GM18505 (cell line): ENCODE results near the gene POLR2B.
"Not testable (repeated sequence)": the region's sequence is repeated elsewhere in the genome, so short reads cannot be mapped to it uniquely, and the experiment has no call there.

Experiments used
- ATAC-seq: cut with Tn5 transposase; IDR thresholded peaks from one replicate; pipeline ENCODE4 v1.9.1; 2021; ENCODE audit not compliant: unreplicated experiment
- POLR2A ChIP-seq: IDR thresholded peaks from 4 replicates; pipeline ENCODE4 v1.6.1; 2011; ENCODE audit warnings: borderline replicate concordance; ENCODE audit not compliant: insufficient read depth, insufficient read length; ENCODE audit errors: extremely low read depth

Gene POLR2B

GRCh38 chr4:56978750-56979303 is at the start of gene POLR2B:
POLR2B (plus strand) TSS chr4:56978896; CDS start chr4:56978986, 90 bp downstream.
- peak; percentile 43 for ATAC-seq
- peak; percentile 84 for TF ChIP-seq POLR2A

- TF ChIP-seq POLR2A, result no peak
- no peak for ATAC-seq
Observed at GRCh38 chr4:56930638-56931037, 48.1 kb upstream of the POLR2B start.

- no peak for TF ChIP-seq POLR2A
Observed at GRCh38 chr4:56931924-56932323, 46.8 kb upstream of the POLR2B start.

GRCh38 chr4:56937262-56937661 is 41.4 kb upstream of the POLR2B start:
- no peak for ATAC-seq
- no peak for TF ChIP-seq POLR2A

More at GRCh38 chr4:56931924-56932323, 46.8 kb upstream of the POLR2B start:
- no peak for ATAC-seq

DNA sequence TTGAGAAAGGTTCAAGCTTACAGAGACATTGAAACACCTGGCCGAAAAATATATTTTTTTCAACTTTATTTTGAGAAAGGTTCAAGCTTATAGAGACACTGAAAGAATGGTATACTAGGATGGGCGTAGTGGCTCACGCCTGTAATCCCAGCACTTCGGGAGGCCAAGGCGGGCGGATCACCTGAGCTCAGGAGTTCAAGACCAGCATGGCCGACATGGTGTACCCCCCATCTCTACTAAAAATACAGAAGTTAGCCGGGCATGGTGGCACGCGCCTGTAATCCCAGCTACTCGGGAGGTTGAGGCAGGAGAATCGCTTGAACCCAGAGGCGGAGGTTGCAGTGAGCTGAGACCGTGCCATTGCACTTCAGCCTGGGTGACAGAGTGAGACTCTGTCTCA is 38.9 kb upstream of the POLR2B start:
- ATAC-seq, result not testable (repeated sequence)

DNA sequence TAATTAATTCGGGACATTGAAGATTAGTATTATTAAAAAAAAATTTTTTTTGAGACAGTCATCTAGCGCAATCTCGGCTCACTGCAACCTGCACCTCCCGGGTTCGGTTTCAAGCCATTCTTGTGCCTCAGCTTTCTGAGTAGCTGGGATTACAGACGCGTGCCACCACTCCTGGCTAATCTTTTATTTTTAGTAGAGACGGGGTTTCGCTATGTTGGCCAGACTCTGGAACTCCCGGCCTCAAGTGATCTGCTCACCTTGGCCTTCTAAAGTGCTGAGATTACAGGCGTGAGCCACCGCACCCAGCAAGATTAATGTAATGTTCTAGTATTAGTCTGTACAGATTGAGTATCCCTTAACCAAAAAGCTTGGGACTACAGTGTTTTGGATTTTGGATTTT is 38.3 kb upstream of the POLR2B start:
- ATAC-seq, result no peak

GRCh38 chr4:56940971-56941370 is 37.7 kb upstream of the POLR2B start:
- TF ChIP-seq POLR2A, result no peak
- no peak for ATAC-seq

More for the DNA sequence above, 38.3 kb upstream of the POLR2B start:
- no peak for TF ChIP-seq POLR2A

DNA sequence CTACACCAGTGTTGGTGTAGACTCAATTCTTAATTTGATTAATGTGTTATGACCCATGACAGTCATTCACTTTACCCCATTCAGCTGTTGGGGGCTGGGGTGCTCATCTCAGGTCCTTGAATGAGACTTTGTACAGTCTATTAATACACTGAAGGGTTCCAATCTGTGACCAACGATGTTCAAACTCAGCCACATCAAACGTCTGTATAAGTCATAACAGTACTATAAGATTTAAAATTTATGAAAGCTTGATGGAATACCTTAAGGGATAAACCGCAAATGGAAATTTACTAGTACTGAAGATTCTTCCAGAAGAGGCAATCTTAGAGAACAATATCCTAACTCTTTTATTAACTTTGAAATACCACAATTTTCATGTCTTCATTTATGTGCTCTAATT is 37.3 kb upstream of the POLR2B start:
- no peak for ATAC-seq
- no peak for TF ChIP-seq POLR2A

DNA sequence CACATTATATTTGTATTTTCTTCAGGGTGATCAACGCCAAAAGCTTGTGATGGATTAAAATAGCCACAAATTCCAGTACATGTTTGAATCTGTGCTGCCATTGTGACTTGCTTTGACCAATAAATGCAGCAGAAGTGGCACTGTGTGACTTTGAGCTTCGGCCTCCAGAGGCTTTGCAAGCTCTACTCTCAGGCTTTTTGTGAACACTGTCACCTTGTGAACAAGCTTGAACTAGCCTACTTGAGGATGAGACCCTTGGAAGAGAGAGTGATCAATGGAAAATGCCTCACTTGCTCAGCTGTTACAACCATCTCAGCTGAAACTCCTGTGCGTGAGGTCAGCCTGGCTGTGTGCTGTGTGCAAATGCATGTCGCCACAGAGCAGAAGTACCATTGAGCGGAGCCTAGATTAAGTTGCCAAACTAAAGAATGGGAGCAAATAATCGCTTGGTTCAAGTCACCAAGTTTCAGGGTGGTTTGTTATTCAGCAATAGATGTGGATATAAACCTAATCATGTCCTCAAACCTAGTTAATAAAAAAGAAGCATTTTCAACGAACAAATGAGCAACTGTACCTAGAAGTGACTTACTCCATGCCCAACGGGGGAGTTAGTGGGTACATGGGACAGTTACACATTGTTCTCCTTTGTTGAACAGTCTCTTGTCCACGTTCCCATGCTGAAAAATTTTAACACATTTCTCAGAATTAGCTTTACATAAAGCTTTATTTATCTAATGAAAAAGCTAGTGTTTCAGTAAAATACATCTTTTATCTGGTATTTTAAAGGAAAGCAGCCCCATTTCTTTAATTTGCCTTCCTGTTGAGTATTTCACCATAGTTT is 24.8 kb upstream of the POLR2B start:
- no peak for TF ChIP-seq POLR2A
- no peak for ATAC-seq

DNA sequence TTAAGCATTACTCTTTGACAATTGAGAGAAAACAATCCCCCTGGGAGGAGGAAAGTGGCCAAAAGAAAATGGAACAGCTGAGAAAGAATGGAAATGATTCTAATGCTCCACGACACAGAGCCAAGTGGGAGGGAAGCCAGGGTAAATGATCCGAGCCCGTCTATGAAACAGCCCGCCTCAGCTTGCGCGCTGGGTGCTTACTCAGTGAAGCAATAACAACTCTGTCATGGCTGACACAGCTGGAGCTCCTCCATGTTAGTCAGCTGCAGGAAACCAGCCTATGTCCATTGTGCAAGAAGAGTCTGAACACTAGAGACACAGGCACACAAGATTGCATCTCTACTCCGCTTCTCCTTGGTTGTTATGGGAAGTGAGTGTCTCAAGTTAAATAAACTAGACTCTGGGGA is 20.6 kb upstream of the POLR2B start:
- no peak for TF ChIP-seq POLR2A
- no peak for ATAC-seq

DNA sequence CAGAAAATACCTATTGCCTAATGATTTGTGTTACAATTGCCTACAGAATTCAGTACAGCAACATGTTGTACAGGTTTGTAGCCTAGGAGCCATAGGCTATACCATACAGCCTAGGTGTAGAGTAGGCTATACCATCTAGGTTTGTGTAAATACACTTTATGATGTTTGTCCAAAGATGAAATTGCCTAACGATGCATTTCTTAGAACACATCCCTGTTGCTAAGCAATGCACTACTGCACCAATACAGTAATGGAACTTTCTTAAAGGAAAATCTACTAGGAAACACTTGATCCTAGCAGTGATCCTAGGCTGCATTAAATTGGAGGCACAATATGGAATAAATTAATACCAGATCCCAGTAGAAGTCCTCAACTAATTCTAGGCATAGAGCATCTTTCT is 19.6 kb upstream of the POLR2B start:
- no peak for TF ChIP-seq POLR2A
- ATAC-seq, result no peak

GRCh38 chr4:56961107-56961500 is 17.6 kb upstream of the POLR2B start:
- no peak for TF ChIP-seq POLR2A
- no peak for ATAC-seq

- TF ChIP-seq POLR2A, result no peak
- ATAC-seq, result no peak
Observed at GRCh38 chr4:56971383-56971782, 7.3 kb upstream of the POLR2B start.

- TF ChIP-seq POLR2A, result no peak
- ATAC-seq, result no peak
Observed at GRCh38 chr4:56972389-56972788, 6.3 kb upstream of the POLR2B start.
